GM20431 (cell line): ENCODE results near the gene BZW2.
"Not testable (repeated sequence)": the region's sequence is repeated elsewhere in the genome, so short reads cannot be mapped to it uniquely, and the experiment has no call there.

ENCODE experiments used
- in situ Hi-C: fragments of 300-500 bp; cut with MseI, MboI; formaldehyde crosslinking; loops from one replicate; pipeline ENCODE4 v1.15.0; 2020; ENCODE audit warnings: low sequenced_read_pairs; ENCODE audit not compliant: unreplicated experiment

The BZW2 gene

DNA sequence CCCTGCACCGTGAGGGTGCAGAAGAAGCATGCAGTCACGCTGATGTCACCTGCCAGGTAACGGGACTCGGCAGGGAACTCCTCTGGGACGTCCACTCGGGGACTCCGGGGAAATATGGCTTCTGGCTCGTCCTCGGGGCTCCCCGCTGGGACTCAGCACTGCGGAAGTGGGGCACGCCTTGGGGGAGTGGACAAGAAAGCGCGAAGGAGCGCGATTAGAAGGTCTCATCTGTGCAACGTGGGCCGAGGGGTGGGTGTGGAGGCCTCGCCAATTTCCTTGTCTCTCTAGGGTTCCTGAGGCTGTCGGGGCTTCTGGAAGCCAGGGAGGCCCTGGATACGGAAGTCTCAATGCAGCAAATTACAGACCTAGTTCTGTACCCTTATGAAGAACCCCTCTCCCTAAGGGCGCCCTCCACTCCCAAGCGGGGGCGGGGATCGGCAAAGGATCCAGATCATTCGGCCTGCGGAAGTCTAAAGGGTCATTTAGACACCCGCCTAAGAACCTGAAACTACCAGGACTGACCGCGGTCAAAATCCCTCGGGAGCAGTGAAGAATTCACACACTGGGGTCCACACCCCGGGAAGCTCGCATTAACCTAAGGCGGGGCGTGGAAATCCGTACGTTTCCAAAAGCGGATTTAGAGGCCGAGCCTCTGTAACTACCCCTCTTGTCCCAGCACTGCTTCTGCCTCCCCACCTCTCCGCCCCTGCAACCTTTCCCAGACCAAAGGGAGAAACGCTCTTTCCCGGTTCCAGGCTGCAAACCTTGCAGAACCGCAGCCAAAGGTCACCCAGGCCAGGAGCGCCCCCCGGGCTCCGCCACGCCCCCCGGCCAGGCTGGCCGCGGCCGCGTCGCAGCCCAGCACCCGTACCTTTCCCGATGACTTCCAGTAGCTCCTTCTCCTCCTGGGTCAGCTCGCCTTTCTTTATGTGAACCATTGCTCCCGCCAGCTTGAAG is 1.1 kb upstream of the BZW2 start:
- in situ Hi-C loops, result no loop called here

DNA sequence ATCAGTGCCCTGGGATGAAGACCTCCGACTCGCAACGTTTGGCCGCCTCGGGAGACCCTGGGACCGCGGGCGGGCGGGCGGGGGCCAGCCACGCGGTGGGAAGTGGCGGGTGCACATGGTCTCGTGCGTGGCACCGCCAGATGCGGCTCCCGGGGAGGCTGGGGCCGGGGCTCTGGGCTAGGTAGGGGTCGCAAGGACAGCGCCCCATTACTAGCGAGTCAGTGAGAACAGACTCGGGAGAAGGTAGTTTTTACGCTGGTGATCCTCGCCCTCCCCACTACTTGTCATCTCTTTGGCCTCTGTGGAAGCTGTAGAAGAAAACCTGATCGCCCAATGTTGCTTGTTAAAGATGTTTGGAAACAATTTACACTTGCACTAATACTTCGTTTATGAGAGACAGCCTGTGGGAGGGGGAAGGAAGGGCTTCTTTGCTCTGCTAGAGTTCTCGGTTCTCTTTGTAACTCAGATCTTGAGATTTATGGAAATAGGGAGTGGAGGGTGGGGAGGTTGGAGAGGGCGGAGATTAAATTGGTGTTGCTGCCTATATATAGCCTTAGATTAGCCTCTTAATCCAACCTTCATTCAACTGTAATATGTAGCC is 591 bp downstream of the BZW2 start:
- in situ Hi-C loops, result no loop called here

DNA sequence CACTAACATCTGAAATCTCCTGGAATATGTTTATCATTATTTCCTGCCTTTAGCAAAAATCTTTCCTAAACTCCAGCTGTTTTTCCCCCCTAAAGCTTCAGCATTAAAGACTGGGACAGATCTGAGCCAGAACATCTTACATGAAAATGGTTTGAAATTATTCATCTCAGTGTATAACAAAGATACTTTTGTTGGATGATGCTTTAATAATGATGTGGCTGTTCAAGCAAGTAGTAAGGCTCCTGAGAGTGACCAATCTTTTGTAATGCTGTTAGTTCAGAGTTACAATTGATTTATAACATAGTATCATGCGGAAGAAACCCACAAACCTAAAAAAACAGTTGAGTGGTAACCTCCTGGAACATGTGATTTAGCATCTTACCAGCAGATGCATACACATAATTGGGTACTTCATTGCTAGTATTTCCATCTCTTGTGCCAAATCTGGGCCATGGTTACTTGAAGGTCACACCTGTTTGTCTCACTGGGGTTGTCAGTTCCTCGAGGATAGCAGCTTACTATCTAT is 1.5 kb downstream of the BZW2 start:
- in situ Hi-C loops, result no loop called here

DNA sequence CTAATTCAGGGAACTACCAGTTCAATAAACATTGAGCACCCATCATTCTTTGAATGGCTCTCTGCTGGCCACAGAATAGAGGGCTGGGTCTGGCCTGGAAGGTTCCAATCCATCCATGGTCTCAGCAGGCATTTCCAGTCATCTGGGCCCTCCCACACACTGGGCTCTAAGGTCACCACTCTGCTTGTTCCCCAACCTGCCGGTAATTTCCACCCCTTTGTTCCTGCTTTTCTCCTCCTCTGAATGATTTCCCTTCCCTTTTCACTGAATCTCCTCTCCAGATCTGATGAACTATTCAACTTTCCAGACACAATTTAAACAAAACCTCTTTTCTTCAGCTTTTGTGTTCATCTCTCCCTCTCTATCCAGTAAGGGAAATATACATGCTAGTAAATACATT is 2.6 kb downstream of the BZW2 start:
- in situ Hi-C loops, result no loop called here

DNA sequence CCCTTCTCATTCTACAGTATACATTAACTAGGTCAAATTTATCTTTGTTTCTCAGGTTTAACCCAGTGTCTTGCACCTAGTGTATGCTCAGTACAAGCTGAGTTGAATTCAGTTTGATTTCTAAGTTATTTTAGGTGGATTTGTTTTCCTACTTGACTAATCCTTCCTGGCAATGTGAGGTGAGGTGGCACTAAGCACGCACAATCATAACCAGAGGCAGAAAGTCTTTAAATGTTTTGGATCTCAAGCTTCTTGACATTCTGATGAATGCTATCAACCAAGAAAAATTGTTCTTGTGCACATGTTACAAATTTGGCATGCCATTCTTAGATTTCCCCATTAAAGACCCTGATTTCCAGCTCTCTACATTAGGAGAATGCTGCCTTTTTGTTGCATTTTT is 3.2 kb downstream of the BZW2 start:
- in situ Hi-C loops, result no loop called here

DNA sequence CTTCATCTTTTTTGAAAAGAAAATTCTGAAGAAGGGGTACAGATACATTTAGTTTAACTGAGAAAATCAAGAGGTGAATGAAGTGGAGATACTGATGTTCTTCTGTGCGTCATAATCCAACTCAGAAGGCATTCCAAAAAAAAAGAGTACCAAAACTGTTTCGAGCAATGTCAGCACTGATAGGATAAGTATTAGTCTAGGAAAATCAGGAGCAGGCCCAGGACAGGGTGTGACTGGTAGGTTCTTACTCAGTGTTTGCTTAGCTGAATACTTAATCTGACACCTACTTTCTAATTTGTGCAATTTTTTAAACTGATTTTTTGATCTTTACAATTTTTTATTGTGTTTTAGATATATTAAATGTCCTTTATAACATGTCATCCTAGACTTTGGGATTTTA is 4.3 kb downstream of the BZW2 start:
- in situ Hi-C loops, result no loop called here

DNA sequence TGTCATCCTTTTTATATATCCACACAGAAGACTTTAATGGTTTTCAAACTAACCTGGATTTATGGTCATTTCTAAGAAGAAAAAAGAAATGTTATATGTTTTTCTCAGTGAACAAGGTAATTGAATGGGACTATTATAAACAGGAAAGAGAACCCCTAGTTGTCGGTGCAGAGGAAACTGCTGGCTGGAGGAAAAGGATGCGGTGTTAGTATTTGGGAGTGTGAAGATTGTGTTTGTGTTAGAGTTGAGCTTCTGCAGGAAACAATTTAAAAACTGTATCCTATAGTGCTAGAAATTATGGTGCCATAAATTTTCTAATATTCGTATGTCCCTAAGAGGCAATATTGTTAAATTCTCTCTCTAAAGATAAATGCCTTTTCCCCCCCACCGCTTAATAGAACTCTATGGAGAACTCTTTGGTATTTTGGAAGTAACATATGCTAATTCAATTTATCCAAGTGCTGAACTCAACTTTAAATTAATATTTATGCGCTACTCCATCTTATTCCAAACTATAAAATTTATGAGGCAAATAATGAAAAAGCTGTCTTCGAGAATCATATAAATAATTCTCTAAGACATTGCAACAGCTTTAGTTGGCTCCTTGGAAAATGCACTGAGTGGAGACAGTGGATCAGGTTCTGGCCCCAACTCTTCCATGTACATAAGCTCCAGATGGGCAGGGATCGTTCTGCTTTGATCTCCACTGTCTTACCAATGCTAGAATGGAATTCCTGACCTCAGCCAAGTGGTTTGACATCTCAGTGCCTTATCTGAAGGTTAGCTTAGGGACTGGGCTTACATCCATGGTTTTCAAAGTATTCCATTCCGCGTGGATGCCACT is 5.6 kb downstream of the BZW2 start:
- in situ Hi-C loops, result no loop called here

DNA sequence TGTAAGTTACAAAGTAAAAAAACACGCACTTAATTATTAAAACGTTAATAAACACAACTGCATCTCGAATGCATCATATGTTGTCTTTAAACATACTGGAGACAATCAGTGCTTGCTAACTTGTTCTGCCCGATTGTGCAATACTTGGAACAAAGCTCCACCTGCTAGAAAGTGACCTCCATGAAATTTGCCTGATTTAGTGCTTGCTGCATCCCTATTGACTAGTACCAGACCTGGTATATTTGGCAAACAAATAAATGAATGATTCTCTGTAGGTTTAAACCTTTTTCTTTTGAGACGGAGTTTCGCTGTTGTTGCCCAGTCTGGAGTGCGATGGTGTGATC is 6.2 kb downstream of the BZW2 start:
- in situ Hi-C loops, result no loop called here

DNA sequence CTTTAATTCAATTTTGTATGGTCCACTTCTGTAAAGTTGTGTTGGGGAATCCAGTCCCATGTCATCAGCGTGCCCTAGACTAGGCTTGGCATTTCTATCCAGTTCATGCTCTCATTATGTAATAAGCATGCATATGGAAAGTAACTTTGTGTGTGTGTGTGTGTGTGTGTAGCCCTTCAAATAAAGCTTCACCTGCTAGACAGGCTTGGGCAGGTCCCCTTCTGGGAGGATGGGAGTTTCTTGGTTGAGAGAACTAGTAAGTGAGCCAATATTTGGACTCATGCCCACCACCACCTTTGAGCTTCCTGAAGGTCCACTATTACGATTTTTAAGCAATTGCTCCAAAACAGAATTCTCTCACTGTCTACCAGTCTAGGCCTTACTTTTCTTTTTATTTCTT is 6.9 kb downstream of the BZW2 start:
- in situ Hi-C loops, result no loop called here

DNA sequence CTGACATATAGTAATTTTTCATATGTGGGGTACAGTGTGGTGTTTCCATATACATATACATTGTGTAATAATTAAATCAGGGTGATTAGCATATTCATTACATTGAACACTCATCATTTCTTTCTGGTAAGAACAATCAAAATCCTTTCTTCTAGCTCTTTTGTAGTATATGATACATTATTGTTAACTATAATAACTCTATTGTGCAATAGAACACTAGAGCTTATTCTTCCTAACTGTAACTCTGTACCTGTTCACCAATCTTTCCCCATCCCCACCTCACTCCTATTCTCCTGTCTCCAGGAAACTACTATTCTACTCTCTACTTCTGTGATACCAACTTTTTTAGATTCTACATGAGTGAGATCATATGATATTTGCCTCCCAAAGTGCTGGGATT is 9.4 kb downstream of the BZW2 start:
- in situ Hi-C loops, result no loop called here

DNA sequence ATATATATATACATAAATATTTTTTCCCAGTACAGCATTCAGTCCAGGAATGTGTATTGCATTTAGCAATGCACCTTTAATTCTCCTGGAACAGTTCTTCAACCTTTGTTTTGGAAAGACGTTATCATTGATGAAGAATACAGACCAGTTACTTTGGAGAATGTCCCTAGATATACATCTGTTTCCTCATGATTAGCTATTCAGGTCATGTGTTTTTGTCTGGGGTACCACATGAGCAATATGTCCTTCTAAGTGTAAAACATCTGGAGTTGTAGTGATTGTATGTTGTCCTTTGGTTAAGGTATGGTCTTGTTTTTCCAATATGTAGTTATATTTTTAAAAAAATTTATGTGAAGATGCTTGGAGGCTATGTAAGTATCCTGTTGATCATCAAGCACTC is 10.2 kb downstream of the BZW2 start:
- in situ Hi-C loops, result no loop called here

DNA sequence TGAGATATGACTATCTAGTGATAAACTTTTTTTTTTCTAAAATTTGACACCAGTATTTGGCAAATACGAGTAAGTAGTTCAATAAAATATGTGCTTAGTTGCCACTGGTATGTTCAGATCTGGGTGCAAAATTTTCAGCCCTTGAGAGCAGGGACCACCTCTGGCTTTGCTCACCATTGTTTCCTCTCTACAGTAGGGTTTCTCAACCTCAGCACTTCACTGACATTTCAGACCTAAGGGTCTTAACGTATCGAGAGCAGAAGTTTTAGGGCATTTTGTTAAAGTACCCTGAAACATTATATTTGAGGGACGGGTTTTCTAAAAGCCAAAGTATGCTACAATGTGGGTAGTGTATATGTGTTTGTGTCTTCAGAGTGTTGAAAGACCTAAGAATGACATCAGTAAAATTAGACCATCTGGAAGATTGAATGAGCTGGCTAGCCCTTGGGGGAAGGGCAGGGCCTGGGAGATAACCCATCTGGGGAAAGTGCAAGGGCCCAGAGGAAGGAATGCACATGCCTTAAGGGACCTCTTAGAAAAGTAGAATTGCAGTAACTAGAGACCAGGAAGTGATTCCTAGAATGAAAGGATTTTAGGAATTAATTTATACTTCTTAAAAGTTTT is 11.8 kb downstream of the BZW2 start:
- in situ Hi-C loops, result no loop called here

DNA sequence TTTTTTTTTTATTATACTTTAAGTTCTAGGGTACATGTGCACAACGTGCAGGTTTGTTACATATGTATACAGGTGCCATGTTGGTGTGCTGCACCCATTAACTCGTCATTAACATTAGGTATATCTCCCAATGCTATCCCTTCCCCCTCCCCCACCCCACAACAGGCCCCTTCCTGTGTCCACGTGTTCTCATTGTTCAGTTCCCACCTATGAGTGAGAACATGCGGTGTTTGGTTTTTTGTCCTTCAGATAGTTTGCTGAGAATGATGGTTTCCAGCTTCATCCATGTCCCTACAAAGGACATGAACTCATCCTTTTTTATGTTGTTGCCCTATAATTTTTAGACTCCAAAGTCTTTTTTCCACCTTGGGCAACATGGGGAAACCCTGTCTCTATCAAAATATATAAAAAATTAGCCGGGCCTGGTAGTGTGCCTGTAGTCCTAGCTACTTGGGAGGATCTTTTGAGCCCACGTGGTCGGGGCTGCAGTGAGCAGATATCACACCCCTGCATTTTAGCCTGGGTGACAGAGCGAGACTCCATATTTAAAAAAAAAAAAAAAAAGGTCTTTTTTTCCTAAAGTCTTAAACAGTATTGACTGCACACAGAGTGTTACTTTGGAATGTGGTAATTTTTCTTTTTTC is 14.0 kb downstream of the BZW2 start:
- in situ Hi-C loops, result not testable (repeated sequence)

DNA sequence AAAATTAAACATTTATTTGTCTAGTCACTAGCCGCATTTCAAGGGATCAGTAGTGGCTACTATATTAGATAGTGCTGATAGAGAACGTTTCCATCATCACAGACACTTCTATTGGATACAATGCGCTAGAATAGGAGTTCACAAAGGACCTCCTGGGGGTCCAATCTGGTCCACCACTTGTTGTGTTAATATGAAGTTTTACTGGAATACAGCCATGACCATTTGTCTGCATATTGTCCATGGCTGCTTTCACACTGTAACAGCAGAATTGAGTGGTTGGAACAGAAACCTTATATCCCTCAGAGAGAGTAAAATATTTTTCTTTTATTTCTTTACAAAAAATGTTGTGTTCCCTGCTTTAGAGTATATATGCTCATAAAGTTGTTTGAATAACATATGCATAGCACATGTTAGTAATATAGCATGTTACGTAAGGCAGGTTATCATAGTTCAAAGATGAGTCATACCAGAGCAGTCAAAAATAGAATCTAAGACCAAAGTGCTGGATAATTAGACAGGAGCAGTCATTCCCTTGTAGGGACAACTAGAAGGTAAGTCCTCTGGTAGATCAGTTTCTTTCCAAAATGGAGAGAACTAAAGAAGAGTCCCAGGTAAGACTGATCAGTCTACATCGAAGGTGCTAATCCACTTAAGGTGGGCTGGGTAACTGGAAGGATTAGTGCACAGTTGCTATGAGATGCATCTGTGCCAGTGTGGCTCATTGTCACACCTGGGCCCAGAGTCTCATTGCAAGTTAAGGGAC is 14.9 kb downstream of the BZW2 start:
- in situ Hi-C loops, result no loop called here

DNA sequence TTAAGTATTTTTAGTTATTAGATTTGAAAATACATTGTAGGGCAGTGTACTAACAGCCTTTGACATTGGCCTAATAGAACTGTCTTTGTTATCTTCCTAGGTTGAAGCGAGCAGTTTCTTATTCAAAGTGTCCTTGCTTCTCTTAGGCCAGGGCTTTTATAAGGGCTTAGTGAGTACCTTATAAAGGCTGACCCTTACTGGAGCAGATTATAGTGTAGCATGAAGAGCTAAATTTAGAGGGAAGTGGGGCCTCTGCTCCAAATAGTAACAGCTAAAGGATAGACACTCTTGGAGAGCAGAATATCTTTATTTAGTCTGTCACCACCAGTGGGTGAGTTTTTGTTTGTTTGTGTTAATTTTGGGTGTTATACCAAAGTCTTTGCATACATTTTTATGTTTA is 15.9 kb downstream of the BZW2 start:
- in situ Hi-C loops, result no loop called here

DNA sequence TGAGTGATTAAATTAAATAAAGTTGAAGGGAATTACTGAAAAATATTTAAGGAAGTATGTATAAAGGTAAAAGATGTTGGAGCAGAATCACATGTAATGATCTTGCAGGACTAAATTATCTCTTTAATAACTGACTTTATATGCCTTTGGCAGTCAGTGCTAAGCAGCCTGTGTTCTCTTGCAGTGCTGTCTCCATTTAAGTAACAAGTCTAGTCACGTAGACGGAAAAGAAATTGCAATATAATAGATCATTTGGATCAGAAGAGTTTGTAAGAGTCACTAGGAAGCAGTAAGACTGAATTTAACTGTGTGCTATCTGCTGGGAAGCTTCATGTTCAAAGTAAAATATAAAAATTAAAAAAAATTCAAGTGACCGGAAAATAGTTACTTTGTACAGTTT is 21.4 kb downstream of the BZW2 start:
- in situ Hi-C loops, result no loop called here

DNA sequence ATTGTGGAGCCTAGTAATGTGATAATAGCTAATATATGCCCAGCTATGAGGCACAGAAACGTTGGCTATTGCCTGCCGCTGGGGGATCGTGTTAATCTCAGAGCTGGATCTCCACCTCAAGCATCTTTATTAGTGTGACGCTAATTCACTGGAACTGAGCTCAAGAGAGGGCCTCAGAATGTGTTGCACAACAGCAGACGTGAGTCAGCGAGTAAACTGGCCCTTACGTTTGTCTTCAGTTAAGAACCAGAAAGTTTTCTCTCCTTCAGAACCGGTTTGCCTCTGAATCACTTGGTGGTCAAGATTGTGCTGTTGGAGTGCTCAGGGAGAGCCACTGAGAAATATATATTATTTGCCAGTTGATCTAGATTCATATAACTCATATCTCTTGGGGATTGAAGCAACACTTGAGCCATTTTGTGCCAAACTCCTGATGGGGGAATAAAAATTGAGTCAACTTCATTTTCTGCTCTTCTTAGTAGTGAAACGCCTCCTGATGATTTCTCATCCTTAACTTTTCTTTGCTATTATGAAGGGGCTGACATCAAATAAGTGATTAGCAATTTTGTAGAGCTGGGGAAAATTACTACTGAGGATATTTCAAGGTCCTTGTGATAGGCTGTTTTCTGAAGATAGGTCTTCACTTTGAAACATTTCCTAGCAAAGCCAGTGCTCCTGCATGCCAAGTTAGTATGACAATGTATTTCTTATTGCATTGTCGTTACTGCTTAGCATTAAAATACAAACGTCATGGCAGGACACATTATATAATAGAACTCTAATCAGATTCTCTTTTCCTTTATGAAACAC is 22.3 kb downstream of the BZW2 start:
- in situ Hi-C loops, result no loop called here

DNA sequence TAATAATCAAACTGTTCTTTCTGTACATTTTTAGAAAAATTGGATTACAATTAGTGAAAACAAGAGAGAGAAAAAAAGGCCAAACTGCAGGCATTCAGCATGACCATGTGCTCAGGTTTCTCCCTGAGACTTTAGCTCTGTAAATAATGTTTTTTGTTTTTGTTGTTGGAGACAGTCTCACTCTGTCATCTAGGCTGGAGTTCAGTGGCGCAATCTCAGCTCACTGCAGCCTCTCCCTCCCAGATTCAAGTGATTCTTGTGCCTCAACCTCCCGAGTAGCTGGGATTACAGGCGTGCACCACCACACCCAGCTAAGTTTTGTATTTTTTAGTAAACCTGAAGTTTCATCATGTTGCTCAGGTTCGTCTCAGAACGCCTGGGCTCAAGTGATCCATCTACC is 23.0 kb downstream of the BZW2 start:
- in situ Hi-C loops, result no loop called here
